ENCODE measurements around the gene AP1S1. TPM values are rescaled to one million over a fixed set of nuclear protein-coding genes. Genes with fewer than 3 reads are reported as not detected.

AP1S1 gene
- total RNA-seq, 2 experiments from 2014 or later, result 3.0 to 3.9 TPM

DNA sequence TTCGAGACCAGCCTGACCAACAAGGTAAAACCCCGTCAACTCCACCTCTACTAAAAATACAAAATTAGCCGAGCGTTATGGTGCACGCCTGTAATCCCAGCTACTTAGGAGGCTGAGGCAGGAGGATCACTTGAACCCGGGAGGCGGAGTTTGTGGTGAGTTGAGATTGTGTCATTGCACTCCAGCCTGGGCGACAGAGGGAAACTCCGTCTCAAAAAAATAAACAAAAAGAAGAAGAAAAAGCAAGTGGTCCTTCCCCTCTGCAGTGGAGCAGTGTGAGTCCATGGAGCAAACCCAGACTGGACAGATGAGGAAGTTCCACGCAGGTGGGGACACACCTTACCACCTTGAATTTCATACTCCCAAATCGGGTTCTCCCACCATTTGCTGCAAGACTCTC is 40.4 kb upstream of the AP1S1 start:
- Histone ChIP-seq H3K4me1 (ENCODE audit: insufficient read depth, low read length) (no peaks in the 10 kb centered on the region), H3K27me3 (ENCODE audit: control insufficient read depth in 1 of 2, insufficient read depth in 2 of 2, low read length in 2 of 2) (peaks cover 0 to 2% of the 10 kb centered on the region in 2 experiments), H3K4me3 (ENCODE audit: low read length) (no peak overlapping the region), H3K27ac (ENCODE audit: low read depth in 1 of 2, low read length in 2 of 2) (no peak overlapping the region), H3K9me3 (ENCODE audit: control insufficient read depth in 1 of 2, insufficient read depth in 1 of 2, low read length in 2 of 2) (peaks cover 0 to 4% of the 10 kb centered on the region in 2 experiments), H3K36me3 (ENCODE audit: insufficient read depth, low read length) (no peaks in the 10 kb centered on the region)
- no peak for DNase-seq
- Mint-ChIP-seq H3K27me3 (peaks cover 8% of the 10 kb centered on the region), H3K4me1 (ENCODE audit: low read depth) (no peaks in the 10 kb centered on the region), H3K36me3 (ENCODE audit: low read depth) (no peaks in the 10 kb centered on the region), H3K9me3 (no peaks in the 10 kb centered on the region), H3K27ac (no peak overlapping the region), H3K4me3 (no peak overlapping the region)
- TF ChIP-seq, protein P1, sequence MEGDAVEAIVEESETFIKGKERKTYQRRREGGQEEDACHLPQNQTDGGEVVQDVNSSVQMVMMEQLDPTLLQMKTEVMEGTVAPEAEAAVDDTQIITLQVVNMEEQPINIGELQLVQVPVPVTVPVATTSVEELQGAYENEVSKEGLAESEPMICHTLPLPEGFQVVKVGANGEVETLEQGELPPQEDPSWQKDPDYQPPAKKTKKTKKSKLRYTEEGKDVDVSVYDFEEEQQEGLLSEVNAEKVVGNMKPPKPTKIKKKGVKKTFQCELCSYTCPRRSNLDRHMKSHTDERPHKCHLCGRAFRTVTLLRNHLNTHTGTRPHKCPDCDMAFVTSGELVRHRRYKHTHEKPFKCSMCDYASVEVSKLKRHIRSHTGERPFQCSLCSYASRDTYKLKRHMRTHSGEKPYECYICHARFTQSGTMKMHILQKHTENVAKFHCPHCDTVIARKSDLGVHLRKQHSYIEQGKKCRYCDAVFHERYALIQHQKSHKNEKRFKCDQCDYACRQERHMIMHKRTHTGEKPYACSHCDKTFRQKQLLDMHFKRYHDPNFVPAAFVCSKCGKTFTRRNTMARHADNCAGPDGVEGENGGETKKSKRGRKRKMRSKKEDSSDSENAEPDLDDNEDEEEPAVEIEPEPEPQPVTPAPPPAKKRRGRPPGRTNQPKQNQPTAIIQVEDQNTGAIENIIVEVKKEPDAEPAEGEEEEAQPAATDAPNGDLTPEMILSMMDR (IDR thresholded peaks at IDR 0.05), result no peak
- ChIA-PET POLR2A (no interaction called here), CTCF (no interaction called here)
- intact Hi-C loops (cut with DNase I, micrococcal nuclease), result no loop called here
- ATAC-seq (ENCODE audit: poor library complexity), result no peak

DNA sequence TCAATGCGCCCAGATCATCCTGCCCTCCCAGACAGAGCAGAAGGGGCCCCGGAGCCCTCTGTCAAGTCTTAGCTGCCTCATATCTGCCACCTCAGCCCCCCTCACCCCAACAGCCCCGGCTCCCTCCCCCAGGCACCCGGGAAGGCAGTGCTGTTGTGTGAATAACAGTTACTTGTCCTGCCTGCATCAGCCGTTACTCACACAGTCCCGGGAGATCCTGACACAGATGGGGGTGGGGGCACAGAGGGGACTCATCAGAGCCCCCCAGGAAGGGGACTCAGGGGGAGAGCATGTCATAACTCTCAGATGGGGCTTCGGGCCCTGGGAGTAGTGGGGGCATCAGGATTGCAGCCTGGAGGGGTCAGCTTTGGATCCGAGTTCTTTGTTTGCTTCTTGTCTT is 39.8 kb upstream of the AP1S1 start:
- no peak overlapping the region for H3K27ac ChIP-seq (ENCODE audit: low read depth in 1 of 2, low read length in 2 of 2)
- no peaks in the 10 kb centered on the region for H3K4me1 ChIP-seq (ENCODE audit: insufficient read depth, low read length)
- peaks cover 0 to 4% of the 10 kb centered on the region in 2 experiments for H3K9me3 ChIP-seq (ENCODE audit: control insufficient read depth in 1 of 2, insufficient read depth in 1 of 2, low read length in 2 of 2)
- H3K27me3 Mint-ChIP-seq, result peaks cover 8% of the 10 kb centered on the region
- H3K36me3 Mint-ChIP-seq (ENCODE audit: low read depth), result no peaks in the 10 kb centered on the region
- ATAC-seq (ENCODE audit: poor library complexity) (no peak), DNase-seq (no peak)
- intact Hi-C loops (cut with DNase I, micrococcal nuclease), result no loop called here
- H3K4me3 ChIP-seq (ENCODE audit: low read length), result no peak overlapping the region
- no peaks in the 10 kb centered on the region for H3K9me3 Mint-ChIP-seq
- TF ChIP-seq, protein P1 (IDR thresholded peaks at IDR 0.05), result no peak
- peaks cover 0 to 3% of the 10 kb centered on the region in 2 experiments for H3K27me3 ChIP-seq (ENCODE audit: control insufficient read depth in 1 of 2, insufficient read depth in 2 of 2, low read length in 2 of 2)
- POLR2A ChIA-PET, result no interaction called here
- H3K4me3 Mint-ChIP-seq, result no peak overlapping the region
- CTCF ChIA-PET, result no interaction called here
- no peaks in the 10 kb centered on the region for H3K36me3 ChIP-seq (ENCODE audit: insufficient read depth, low read length)
- no peak overlapping the region for H3K27ac Mint-ChIP-seq
- H3K4me1 Mint-ChIP-seq (ENCODE audit: low read depth), result no peaks in the 10 kb centered on the region

DNA sequence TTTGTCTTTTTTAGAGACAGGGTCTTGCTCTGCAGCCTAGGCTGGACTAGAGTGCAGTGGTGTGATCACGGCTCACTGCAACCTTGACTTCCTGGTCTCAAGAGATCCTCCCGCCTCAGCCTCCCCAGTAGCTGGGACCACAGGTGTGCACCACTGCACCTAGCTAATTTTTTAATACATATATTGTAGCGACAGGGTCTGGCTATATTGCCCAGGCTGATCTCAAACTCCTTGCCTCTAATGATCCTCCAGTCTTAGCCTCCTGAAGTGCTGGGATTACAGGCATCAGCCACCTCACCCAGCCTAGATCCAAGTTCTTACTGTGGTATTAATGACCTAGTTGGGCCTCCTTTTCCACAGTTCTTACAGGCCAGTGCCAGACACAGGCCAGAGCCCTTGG is 39.1 kb upstream of the AP1S1 start:
- Histone ChIP-seq H3K27me3 (ENCODE audit: control insufficient read depth in 1 of 2, insufficient read depth in 2 of 2, low read length in 2 of 2) (peaks cover 0 to 3% of the 10 kb centered on the region in 2 experiments), H3K9me3 (ENCODE audit: control insufficient read depth in 1 of 2, insufficient read depth in 1 of 2, low read length in 2 of 2) (peaks cover 0 to 4% of the 10 kb centered on the region in 2 experiments), H3K27ac (ENCODE audit: low read depth in 1 of 2, low read length in 2 of 2) (no peak overlapping the region), H3K4me3 (ENCODE audit: low read length) (no peak overlapping the region), H3K4me1 (ENCODE audit: insufficient read depth, low read length) (no peaks in the 10 kb centered on the region), H3K36me3 (ENCODE audit: insufficient read depth, low read length) (no peaks in the 10 kb centered on the region)
- ATAC-seq (ENCODE audit: poor library complexity) (no peak), DNase-seq (no peak)
- Mint-ChIP-seq H3K27ac (no peak overlapping the region), H3K9me3 (no peaks in the 10 kb centered on the region), H3K4me3 (no peak overlapping the region), H3K4me1 (ENCODE audit: low read depth) (no peaks in the 10 kb centered on the region), H3K27me3 (peaks cover 14% of the 10 kb centered on the region), H3K36me3 (ENCODE audit: low read depth) (no peaks in the 10 kb centered on the region)
- intact Hi-C loops (cut with DNase I, micrococcal nuclease), result no loop called here
- CTCF ChIA-PET, result no interaction called here
- POLR2A ChIA-PET, result no interaction called here
- TF ChIP-seq, protein P1 (IDR thresholded peaks at IDR 0.05), result no peak

Data from CD4-positive, alpha-beta T cell (primary cell).